ENCODE results near the gene DDB1.

The DDB1 gene

GRCh38 chr11:61372659-61373420, 39.9 kb upstream of the DDB1 start:
- no peak overlapping the region for H3K4me3 ChIP-seq (ENCODE audit: low read depth, low read length)
- TF ChIP-seq, protein P1, sequence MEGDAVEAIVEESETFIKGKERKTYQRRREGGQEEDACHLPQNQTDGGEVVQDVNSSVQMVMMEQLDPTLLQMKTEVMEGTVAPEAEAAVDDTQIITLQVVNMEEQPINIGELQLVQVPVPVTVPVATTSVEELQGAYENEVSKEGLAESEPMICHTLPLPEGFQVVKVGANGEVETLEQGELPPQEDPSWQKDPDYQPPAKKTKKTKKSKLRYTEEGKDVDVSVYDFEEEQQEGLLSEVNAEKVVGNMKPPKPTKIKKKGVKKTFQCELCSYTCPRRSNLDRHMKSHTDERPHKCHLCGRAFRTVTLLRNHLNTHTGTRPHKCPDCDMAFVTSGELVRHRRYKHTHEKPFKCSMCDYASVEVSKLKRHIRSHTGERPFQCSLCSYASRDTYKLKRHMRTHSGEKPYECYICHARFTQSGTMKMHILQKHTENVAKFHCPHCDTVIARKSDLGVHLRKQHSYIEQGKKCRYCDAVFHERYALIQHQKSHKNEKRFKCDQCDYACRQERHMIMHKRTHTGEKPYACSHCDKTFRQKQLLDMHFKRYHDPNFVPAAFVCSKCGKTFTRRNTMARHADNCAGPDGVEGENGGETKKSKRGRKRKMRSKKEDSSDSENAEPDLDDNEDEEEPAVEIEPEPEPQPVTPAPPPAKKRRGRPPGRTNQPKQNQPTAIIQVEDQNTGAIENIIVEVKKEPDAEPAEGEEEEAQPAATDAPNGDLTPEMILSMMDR (IDR thresholded peaks at IDR 0.05; ENCODE audit: low read depth, low read length) = no peak
- TF ChIP-seq, protein P2, sequence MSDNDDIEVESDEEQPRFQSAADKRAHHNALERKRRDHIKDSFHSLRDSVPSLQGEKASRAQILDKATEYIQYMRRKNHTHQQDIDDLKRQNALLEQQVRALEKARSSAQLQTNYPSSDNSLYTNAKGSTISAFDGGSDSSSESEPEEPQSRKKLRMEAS (IDR thresholded peaks at IDR 0.05; ENCODE audit: low read depth, low read length) = no peak
- TF ChIP-seq POLR2A (IDR thresholded peaks at IDR 0.05; ENCODE audit: extremely low read depth, insufficient read length) (no peak), MYC (IDR thresholded peaks at IDR 0.05; ENCODE audit: low read depth, low read length) (no peak)
- no peak for DNase-seq (ENCODE audit: low read depth)

DNA sequence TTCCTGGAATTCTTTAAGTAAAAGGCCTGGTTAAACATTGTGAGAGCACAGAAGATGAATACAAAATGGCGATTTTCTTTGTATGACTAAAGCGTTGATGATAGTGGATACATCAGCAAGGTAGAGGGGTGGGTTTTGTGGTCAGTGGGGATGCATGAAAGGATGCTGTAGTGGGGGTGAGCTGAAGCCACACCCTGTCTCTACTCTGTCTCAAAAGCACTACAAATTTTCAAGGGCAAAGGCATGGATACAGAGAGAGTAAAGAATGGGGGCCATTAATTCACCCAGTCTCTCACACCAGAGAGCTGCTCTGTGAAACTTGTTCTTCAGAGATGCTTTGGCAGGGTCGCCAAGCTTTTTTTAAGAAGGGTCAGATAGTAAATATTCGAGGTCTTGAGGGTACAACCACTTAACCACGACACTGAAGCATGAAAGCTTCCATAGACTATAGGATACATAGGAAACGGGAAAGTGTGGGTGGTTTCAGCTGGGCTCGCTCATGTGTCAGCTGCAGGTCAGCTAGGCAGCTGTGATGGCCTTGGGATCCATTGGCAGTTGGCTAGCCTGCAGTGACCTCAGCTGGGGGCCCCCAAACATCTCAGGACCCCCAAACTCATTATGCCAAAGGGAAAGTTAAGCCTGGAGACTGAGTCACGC, 37.6 kb upstream of the DDB1 start:
- no peak overlapping the region for H3K4me3 ChIP-seq (ENCODE audit: low read depth, low read length)
- DNase-seq (ENCODE audit: low read depth) = no peak
- TF ChIP-seq, protein P2 (IDR thresholded peaks at IDR 0.05; ENCODE audit: low read depth, low read length) = no peak
- TF ChIP-seq, protein P1 (IDR thresholded peaks at IDR 0.05; ENCODE audit: low read depth, low read length) = no peak
- no peak for TF ChIP-seq MYC (IDR thresholded peaks at IDR 0.05; ENCODE audit: low read depth, low read length)
- no peak for TF ChIP-seq POLR2A (IDR thresholded peaks at IDR 0.05; ENCODE audit: extremely low read depth, insufficient read length)

DNA sequence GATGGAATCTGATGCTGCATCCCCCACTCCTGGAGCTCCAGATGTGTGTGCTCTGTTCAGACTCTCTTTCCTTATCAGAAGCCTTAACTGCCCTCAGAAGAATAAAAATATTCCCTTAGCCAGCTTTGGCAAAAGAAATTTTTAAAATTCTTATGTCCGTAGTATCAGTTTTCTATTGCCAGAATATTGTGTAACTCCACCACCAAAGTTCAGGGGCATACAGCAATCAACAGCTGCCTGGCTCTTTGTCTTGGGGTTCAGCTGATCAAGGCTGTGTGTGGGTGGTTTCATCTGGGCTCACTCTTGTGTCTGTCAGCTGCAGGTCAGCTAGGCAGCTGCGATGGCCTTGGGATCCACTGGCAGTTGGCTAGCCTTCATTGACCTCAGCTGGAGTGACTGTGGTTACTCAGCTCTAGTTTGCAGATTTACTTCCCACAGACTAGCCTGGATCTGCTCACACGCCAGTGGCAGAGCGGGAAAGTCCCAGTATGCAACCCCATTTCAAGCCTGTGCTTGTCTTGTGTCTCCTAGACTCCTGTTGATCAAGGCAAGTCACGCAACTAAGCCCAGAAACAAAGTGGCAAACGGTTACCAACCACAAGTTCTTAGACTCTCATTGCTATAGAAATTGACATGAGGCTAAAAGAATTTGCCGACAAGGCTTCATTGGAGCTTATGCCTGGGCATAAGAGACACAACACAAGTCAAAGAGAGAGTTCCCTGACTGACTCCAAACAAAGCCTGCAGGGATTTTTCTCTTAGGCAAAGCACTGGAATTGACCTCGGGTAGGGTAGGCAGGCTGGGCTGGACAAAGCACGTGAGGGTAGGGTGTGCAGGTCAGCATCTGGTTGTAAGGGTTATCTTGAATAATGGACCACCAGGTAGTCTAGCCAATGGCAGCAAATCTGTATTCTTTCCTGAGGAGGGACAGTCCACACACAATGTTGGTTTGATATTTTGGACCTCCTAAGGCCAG, 36.8 kb upstream of the DDB1 start:
- DNase-seq (ENCODE audit: low read depth) = no peak

GRCh38 chr11:61368646-61369045, 35.7 kb upstream of the DDB1 start:
- TF ChIP-seq MYC (IDR thresholded peaks at IDR 0.05; ENCODE audit: low read depth, low read length) (no peak), POLR2A (IDR thresholded peaks at IDR 0.05; ENCODE audit: extremely low read depth, insufficient read length) (no peak)
- TF ChIP-seq, protein P1 (IDR thresholded peaks at IDR 0.05; ENCODE audit: low read depth, low read length) = no peak
- TF ChIP-seq, protein P2 (IDR thresholded peaks at IDR 0.05; ENCODE audit: low read depth, low read length) = no peak
- DNase-seq (ENCODE audit: low read depth) = no peak
- H3K4me3 ChIP-seq (ENCODE audit: low read depth, low read length) = no peak overlapping the region

More for the DNA sequence above, 36.8 kb upstream of the DDB1 start:
- TF ChIP-seq MYC (IDR thresholded peaks at IDR 0.05; ENCODE audit: low read depth, low read length) = no peak
- TF ChIP-seq, protein P2 (IDR thresholded peaks at IDR 0.05; ENCODE audit: low read depth, low read length) = no peak
- no peak for TF ChIP-seq POLR2A (IDR thresholded peaks at IDR 0.05; ENCODE audit: extremely low read depth, insufficient read length)
- TF ChIP-seq, protein P1 (IDR thresholded peaks at IDR 0.05; ENCODE audit: low read depth, low read length) = no peak
- no peak overlapping the region for H3K4me3 ChIP-seq (ENCODE audit: low read depth, low read length)

DNA sequence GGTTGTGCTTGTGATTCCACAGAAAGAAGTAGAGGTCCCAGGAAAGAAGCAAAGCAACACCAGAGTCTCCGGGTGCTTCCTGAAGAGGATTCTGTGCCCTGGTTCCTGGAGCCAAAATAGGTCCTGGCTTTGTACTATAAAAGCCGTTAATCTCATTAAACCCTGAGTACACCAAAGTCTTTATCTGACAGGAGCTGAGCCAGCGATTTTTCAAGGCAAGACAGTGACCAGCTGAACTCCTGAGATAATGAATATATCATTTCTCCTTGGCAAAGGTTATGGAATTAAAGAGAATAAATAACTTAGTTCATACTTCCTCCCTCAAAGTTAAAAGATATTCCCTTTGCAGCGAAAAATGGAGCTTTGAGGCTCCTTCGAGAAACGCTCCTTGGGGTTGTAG, 34.5 kb upstream of the DDB1 start:
- DNase-seq (ENCODE audit: low read depth) = no peak
- TF ChIP-seq POLR2A (IDR thresholded peaks at IDR 0.05; ENCODE audit: extremely low read depth, insufficient read length) (no peak), MYC (IDR thresholded peaks at IDR 0.05; ENCODE audit: low read depth, low read length) (no peak)
- TF ChIP-seq, protein P1 (IDR thresholded peaks at IDR 0.05; ENCODE audit: low read depth, low read length) = no peak
- TF ChIP-seq, protein P2 (IDR thresholded peaks at IDR 0.05; ENCODE audit: low read depth, low read length) = no peak
- H3K4me3 ChIP-seq (ENCODE audit: low read depth, low read length) = no peak overlapping the region

Measured in NB4 (cell line).